ENCODE results near the gene INPP4B.
"Not testable (repeated sequence)": the region's sequence is repeated elsewhere in the genome, so short reads cannot be mapped to it uniquely, and the experiment has no call there.

INPP4B gene

GRCh38 chr4:142823796-142824195 lies 22.3 kb downstream of the INPP4B start:
- DNase-seq = no peak

- DNase-seq = no peak
These were observed 27.6 kb downstream of the INPP4B start for GRCh38 chr4:142818476-142818875.

- DNase-seq = no peak
These were observed 28.1 kb downstream of the INPP4B start for GRCh38 chr4:142818031-142818430.

- no peak for DNase-seq
These were observed 28.7 kb downstream of the INPP4B start for GRCh38 chr4:142817442-142817841.

- no peak for DNase-seq
These were observed 30.3 kb downstream of the INPP4B start for GRCh38 chr4:142815834-142816233.

- DNase-seq = no peak
These were observed 32.7 kb downstream of the INPP4B start for GRCh38 chr4:142813388-142813787.

GRCh38 chr4:142812091-142812490 lies 34.0 kb downstream of the INPP4B start:
- no peak for DNase-seq

GRCh38 chr4:142811034-142811433 lies 35.1 kb downstream of the INPP4B start:
- DNase-seq = no peak

- no peak for DNase-seq
These were observed 36.5 kb downstream of the INPP4B start for GRCh38 chr4:142809559-142809958.

- not testable (repeated sequence) for DNase-seq
These were observed 42.2 kb downstream of the INPP4B start for GRCh38 chr4:142803879-142804278.

- DNase-seq = no peak
These were observed 44.1 kb downstream of the INPP4B start for GRCh38 chr4:142801966-142802365.

- peak in 1 of 2 experiments; percentile 32 for DNase-seq
These were observed 65.0 kb downstream of the INPP4B start for GRCh38 chr4:142781114-142781513.

- DNase-seq = no peak
These were observed 67.2 kb downstream of the INPP4B start for GRCh38 chr4:142778900-142779299.

- no peak for DNase-seq
These were observed 67.7 kb downstream of the INPP4B start for GRCh38 chr4:142778430-142778829.

GRCh38 chr4:142777045-142777743 lies 68.9 kb downstream of the INPP4B start:
- DNase-seq = no peak

- no peak for DNase-seq
These were observed 70.1 kb downstream of the INPP4B start for GRCh38 chr4:142776026-142776425.

GRCh38 chr4:142773505-142773904 lies 72.6 kb downstream of the INPP4B start:
- peak in 1 of 2 experiments; percentile 26 for DNase-seq

GRCh38 chr4:142762280-142762679 lies 83.8 kb downstream of the INPP4B start:
- DNase-seq = no peak

GRCh38 chr4:142752202-142752786 lies 93.8 kb downstream of the INPP4B start:
- no peak for DNase-seq

- DNase-seq = no peak
These were observed 102.8 kb downstream of the INPP4B start for GRCh38 chr4:142743121-142743825.

GRCh38 chr4:142741995-142742394 lies 104.1 kb downstream of the INPP4B start:
- no peak for DNase-seq

- no peak for DNase-seq
These were observed 117.9 kb downstream of the INPP4B start for GRCh38 chr4:142728233-142728632.

- DNase-seq = no peak
These were observed 119.0 kb downstream of the INPP4B start for GRCh38 chr4:142727149-142727548.

- DNase-seq = no peak
These were observed 120.2 kb downstream of the INPP4B start for GRCh38 chr4:142725886-142726285.
